Peyer's patch (tissue), 4 donors: ENCODE results near the gene ALG3.

Source experiments
- POLR2A ChIP-seq, 2 donors: fragments of 450-650 bp; IDR thresholded peaks; one replicate each; pipeline ENCODE4 v1.5.1; 2017; ENCODE audit warnings: antibody characterized with exemption in 2 of 2, mild to moderate bottlenecking in 2 of 2, moderate library complexity in 2 of 2
- TF ChIP-seq, protein P1 (sequence below), 6 experiments: fragments of 450-650 bp in 4 of 6; fragments of 200-600 bp in 2 of 6; sonication (generic) in 1 of 6; IDR thresholded peaks; one replicate each; pipeline ENCODE4 v1.5.1; 2017 to 2019; ENCODE audit warnings: antibody characterized with exemption in 6 of 6, mild to moderate bottlenecking in 3 of 6, moderate library complexity in 1 of 6

DNA sequence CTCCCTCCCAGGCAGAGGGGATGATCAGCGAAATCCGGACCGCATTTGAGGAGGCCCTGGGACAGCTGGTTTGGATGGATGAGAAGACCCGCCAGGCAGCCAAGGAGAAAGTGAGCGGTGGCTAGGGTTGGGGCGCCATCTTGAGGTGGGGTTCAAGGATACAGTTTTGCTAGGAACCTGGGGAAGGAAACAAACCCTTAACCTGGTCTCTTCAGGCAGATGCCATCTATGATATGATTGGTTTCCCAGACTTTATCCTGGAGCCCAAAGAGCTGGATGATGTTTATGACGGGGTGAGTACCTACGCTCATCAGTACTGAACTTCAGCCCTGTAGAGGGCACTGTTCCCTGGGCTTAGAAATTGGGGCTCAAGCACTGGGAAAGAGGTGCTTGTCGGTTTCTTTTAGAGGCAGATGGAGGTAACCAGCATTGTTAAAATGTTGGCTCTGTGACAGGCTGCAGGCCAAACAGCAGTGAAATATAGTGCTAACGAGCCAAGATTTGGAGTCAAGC lies 40.7 kb upstream of the ALG3 start:
- TF ChIP-seq, protein P1, sequence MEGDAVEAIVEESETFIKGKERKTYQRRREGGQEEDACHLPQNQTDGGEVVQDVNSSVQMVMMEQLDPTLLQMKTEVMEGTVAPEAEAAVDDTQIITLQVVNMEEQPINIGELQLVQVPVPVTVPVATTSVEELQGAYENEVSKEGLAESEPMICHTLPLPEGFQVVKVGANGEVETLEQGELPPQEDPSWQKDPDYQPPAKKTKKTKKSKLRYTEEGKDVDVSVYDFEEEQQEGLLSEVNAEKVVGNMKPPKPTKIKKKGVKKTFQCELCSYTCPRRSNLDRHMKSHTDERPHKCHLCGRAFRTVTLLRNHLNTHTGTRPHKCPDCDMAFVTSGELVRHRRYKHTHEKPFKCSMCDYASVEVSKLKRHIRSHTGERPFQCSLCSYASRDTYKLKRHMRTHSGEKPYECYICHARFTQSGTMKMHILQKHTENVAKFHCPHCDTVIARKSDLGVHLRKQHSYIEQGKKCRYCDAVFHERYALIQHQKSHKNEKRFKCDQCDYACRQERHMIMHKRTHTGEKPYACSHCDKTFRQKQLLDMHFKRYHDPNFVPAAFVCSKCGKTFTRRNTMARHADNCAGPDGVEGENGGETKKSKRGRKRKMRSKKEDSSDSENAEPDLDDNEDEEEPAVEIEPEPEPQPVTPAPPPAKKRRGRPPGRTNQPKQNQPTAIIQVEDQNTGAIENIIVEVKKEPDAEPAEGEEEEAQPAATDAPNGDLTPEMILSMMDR (IDR thresholded peaks at IDR 0.05) = peak in 5 of 6 experiments; percentile 1 to 56 (median 52)
- TF ChIP-seq POLR2A (IDR thresholded peaks at IDR 0.05) = no peak
